ENCODE results near the gene BCL3. TPM values are rescaled to one million over a fixed set of nuclear protein-coding genes. Genes with fewer than 3 reads are reported as not detected.
A peak's percentile ranks its signal among the peaks of the same experiment; 100 is the strongest.

BCL3 gene
- total and polyA plus RNA-seq, 2 of the 13 experiments (the other 11 are each of a cell fraction or from before 2014, with no cell fraction given): 2.3 to 4.0 TPM

- TF ChIP-seq STAG1 (CRISPR knock-in tag; IDR thresholded peaks at IDR 0.05) (peak; percentile 75), RARA (CRISPR knock-in tag; IDR thresholded peaks at IDR 0.05) (0 out of 2 replicates have a peak, but pooled peaks have one; percentile 32), POGZ (CRISPR knock-in tag; IDR thresholded peaks at IDR 0.05) (peak; percentile 26; the same call in 1 of the 2 replicates), SALL1 (CRISPR knock-in tag; IDR thresholded peaks at IDR 0.05) (peak; percentile 66), ZNF839 (CRISPR knock-in tag; IDR thresholded peaks at IDR 0.05; ENCODE audit: borderline replicate concordance) (no peak), ZNF572 (CRISPR knock-in tag; IDR thresholded peaks at IDR 0.05) (no peak), NKX3-1 (CRISPR knock-in tag; IDR thresholded peaks at IDR 0.05) (no peak), TCF7 (IDR thresholded peaks at IDR 0.05; ENCODE audit: low read depth) (no peak), RNF2 (conservative IDR thresholded peaks at IDR 0.05; ENCODE audit: low read depth) (no peak), ZMAT5 (CRISPR knock-in tag; IDR thresholded peaks at IDR 0.05; ENCODE audit: borderline replicate concordance, low read depth) (no peak), ZNF609 (CRISPR knock-in tag; IDR thresholded peaks at IDR 0.05; ENCODE audit: borderline replicate concordance) (peak; percentile 44; the same call in 1 of the 2 replicates), LRRFIP1 (CRISPR knock-in tag; conservative IDR thresholded peaks at IDR 0.05) (no peak), ZNF512 (CRISPR knock-in tag; IDR thresholded peaks at IDR 0.05) (no peak), ZBTB3 (CRISPR knock-in tag; IDR thresholded peaks at IDR 0.05; ENCODE audit: borderline replicate concordance, low read depth) (no peak), PAF1 (CRISPR knock-in tag; IDR thresholded peaks at IDR 0.05) (no peak), ZBTB25 (CRISPR knock-in tag; IDR thresholded peaks at IDR 0.05) (0 out of 2 replicates have a peak, but pooled peaks have one; percentile 36), ZNF792 (CRISPR knock-in tag; IDR thresholded peaks at IDR 0.05) (peak; percentile 59; the same call in 1 of the 2 replicates), CENPX (CRISPR knock-in tag; IDR thresholded peaks at IDR 0.05) (no peak), ZNF83 (CRISPR knock-in tag; IDR thresholded peaks at IDR 0.05; ENCODE audit: borderline replicate concordance) (no peak), ZNF879 (CRISPR knock-in tag; IDR thresholded peaks at IDR 0.05) (no peak)
Observed at GRCh38 chr19:44800461-44800860, 52.0 kb downstream of the BCL3 start (continued).
